ENCODE data around the gene ACAD9. TPM values are rescaled to one million over a fixed set of nuclear protein-coding genes. Genes with fewer than 3 reads are reported as not detected.

ACAD9 gene
- total RNA-seq, 1 experiment from 2014 or later = 76.5 TPM

GRCh38 chr3:128847666-128848370 is 31.6 kb upstream of the ACAD9 start:
- Histone ChIP-seq H3K27me3 (ENCODE audit: insufficient read depth, low read depth) (no peaks in the 10 kb centered on the region), H3K27ac (no peak overlapping the region), H3K9me2 (ENCODE audit: insufficient read depth) (no peaks in the 10 kb centered on the region), H3F3A (ENCODE audit: insufficient read depth, low read depth) (no peaks in the 10 kb centered on the region), H3K4me1 (replicated peaks; ENCODE audit: insufficient read depth) (no peaks in the 10 kb centered on the region), H2AFZ (no peak overlapping the region), H3K4me3 (no peak overlapping the region), H4K20me1 (ENCODE audit: insufficient read depth) (no peaks in the 10 kb centered on the region), H3K79me2 (ENCODE audit: low read depth) (no peaks in the 10 kb centered on the region), H3K36me3 (ENCODE audit: low read depth) (no peaks in the 10 kb centered on the region), H3K4me2 (no peak overlapping the region), H3K9me3 (ENCODE audit: insufficient read depth, low read depth) (no peaks in the 10 kb centered on the region)
- no peak for TF ChIP-seq CTCF (conservative IDR thresholded peaks at IDR 0.05)
- TF ChIP-seq EZH2 (IDR thresholded peaks at IDR 0.05; ENCODE audit: low read depth) = no peak
- ChIA-PET CTCF (no interaction called here), POLR2A (ENCODE audit: unreplicated experiment) (no interaction called here)
- no TSS peak for BruUV-seq (replicated peaks)
- DNase-seq = no peak
- intact Hi-C loops (cut with micrococcal nuclease; ENCODE audit: unreplicated experiment) = no loop called here

GRCh38 chr3:128848936-128849335 is 30.5 kb upstream of the ACAD9 start:
- TF ChIP-seq CTCF (conservative IDR thresholded peaks at IDR 0.05) = no peak
- no peak for TF ChIP-seq EZH2 (IDR thresholded peaks at IDR 0.05; ENCODE audit: low read depth)
- Histone ChIP-seq H3F3A (ENCODE audit: insufficient read depth, low read depth) (no peaks in the 10 kb centered on the region), H3K9me3 (ENCODE audit: insufficient read depth, low read depth) (no peaks in the 10 kb centered on the region), H3K27me3 (ENCODE audit: insufficient read depth, low read depth) (no peaks in the 10 kb centered on the region), H3K4me3 (no peak overlapping the region), H3K4me2 (no peak overlapping the region), H3K9me2 (ENCODE audit: insufficient read depth) (no peaks in the 10 kb centered on the region), H4K20me1 (ENCODE audit: insufficient read depth) (no peaks in the 10 kb centered on the region), H3K36me3 (ENCODE audit: low read depth) (no peaks in the 10 kb centered on the region), H3K4me1 (replicated peaks; ENCODE audit: insufficient read depth) (no peaks in the 10 kb centered on the region), H2AFZ (no peak overlapping the region), H3K79me2 (ENCODE audit: low read depth) (no peaks in the 10 kb centered on the region), H3K27ac (no peak overlapping the region)
- POLR2A ChIA-PET (ENCODE audit: unreplicated experiment) = no interaction called here
- DNase-seq = no peak
- BruUV-seq (replicated peaks) = no TSS peak
- intact Hi-C loops (cut with micrococcal nuclease; ENCODE audit: unreplicated experiment) = no loop called here
- CTCF ChIA-PET = no interaction called here

- DNase-seq = no peak
- Histone ChIP-seq H3K4me3 (no peak overlapping the region), H3F3A (ENCODE audit: insufficient read depth, low read depth) (no peaks in the 10 kb centered on the region), H3K9me3 (ENCODE audit: insufficient read depth, low read depth) (no peaks in the 10 kb centered on the region), H3K27me3 (ENCODE audit: insufficient read depth, low read depth) (no peaks in the 10 kb centered on the region), H3K79me2 (ENCODE audit: low read depth) (no peaks in the 10 kb centered on the region), H3K4me1 (replicated peaks; ENCODE audit: insufficient read depth) (no peaks in the 10 kb centered on the region), H4K20me1 (ENCODE audit: insufficient read depth) (no peaks in the 10 kb centered on the region), H3K27ac (no peak overlapping the region), H2AFZ (no peak overlapping the region), H3K4me2 (no peak overlapping the region), H3K36me3 (ENCODE audit: low read depth) (no peaks in the 10 kb centered on the region), H3K9me2 (ENCODE audit: insufficient read depth) (no peaks in the 10 kb centered on the region)
- intact Hi-C loops (cut with micrococcal nuclease; ENCODE audit: unreplicated experiment) = no loop called here
- BruUV-seq (replicated peaks) = no TSS peak
- no peak; the same call in 1 of the 2 replicates for TF ChIP-seq CTCF (conservative IDR thresholded peaks at IDR 0.05)
- no peak for TF ChIP-seq EZH2 (IDR thresholded peaks at IDR 0.05; ENCODE audit: low read depth)
- ChIA-PET POLR2A (ENCODE audit: unreplicated experiment) (interaction anchor here (0.5 kb wide), 1 partner anchor 27 kb away, joined by 5 read pairs; no protein-coding TSS in a partner anchor), CTCF (interaction anchor here (0.9 kb wide), 1 partner anchor 169 kb away, joined by 3 read pairs; no protein-coding TSS in a partner anchor)
Measured at GRCh38 chr3:128849911-128850455, 29.4 kb upstream of the ACAD9 start.
